GM23338 (cell line): Measurements from ENCODE around the gene CRKL. TPM values are rescaled to one million over a fixed set of nuclear protein-coding genes. Genes with fewer than 3 reads are reported as not detected.

ENCODE experiments used
- ATAC-seq: fragments of 200-7000 bp; cut with Tn5 transposase; 3 replicates; pipeline ENCODE4 v1.9.1; 2020
- DNase-seq: peaks from one replicate; pipeline ENCODE4 v3.0.0-alpha.2; 2015; ENCODE audit warnings: low spot score
- H2AFZ ChIP-seq: fragments of 200-600 bp; sonication (generic); 2 replicates; pipeline ENCODE4 v1.8.0; 2016; ENCODE audit warnings: antibody characterized with exemption, mild to moderate bottlenecking, moderate library complexity
- H3F3A ChIP-seq: fragments of 200-600 bp; sonication (generic); replicated peaks from 2 replicates; pipeline ENCODE4 v1.8.0; 2017; ENCODE audit warnings: antibody characterized with exemption, mixed run types, low read depth
- H3K27ac ChIP-seq: fragments of 200-600 bp; sonication (generic); 2 replicates; pipeline ENCODE4 v1.6.1; 2016; ENCODE audit warnings: low read depth
- H3K27me3 ChIP-seq: fragments of 200-600 bp; sonication (generic); 2 replicates; pipeline ENCODE4 v1.8.0; 2016; ENCODE audit warnings: mild to moderate bottlenecking, mixed run types, moderate library complexity; ENCODE audit not compliant: insufficient read depth
- H3K36me3 ChIP-seq: fragments of 200-600 bp; sonication (generic); 2 replicates; pipeline ENCODE4 v1.8.0; 2016; ENCODE audit warnings: mild to moderate bottlenecking; ENCODE audit not compliant: insufficient read depth
- H3K4me1 ChIP-seq: fragments of 200-600 bp; sonication (generic); 2 replicates; pipeline ENCODE4 v1.8.0; 2016; ENCODE audit warnings: mild to moderate bottlenecking, moderate library complexity; ENCODE audit not compliant: insufficient read depth
- H3K4me2 ChIP-seq: fragments of 200-600 bp; sonication (generic); 2 replicates; pipeline ENCODE4 v1.7.1; 2017; ENCODE audit warnings: mixed run types
- H3K4me3 ChIP-seq: fragments of 200-600 bp; sonication (generic); 2 replicates; pipeline ENCODE4 v1.6.1; 2016; ENCODE audit warnings: mixed run types
- H3K79me2 ChIP-seq: fragments of 200-600 bp; sonication (generic); replicated peaks from 2 replicates; pipeline ENCODE4 v1.8.0; 2017; ENCODE audit warnings: mild to moderate bottlenecking; ENCODE audit not compliant: insufficient read depth
- H3K9me2 ChIP-seq: fragments of 200-600 bp; sonication (generic); 2 replicates; pipeline ENCODE4 v1.8.0; 2017; ENCODE audit not compliant: insufficient read depth
- H4K20me1 ChIP-seq: fragments of 200-600 bp; sonication (generic); replicated peaks from 2 replicates; pipeline ENCODE4 v1.8.0; 2017; ENCODE audit warnings: mild to moderate bottlenecking; ENCODE audit not compliant: insufficient read depth
- H3K27ac Mint-ChIP-seq: 2 replicates; pipeline ENCODE4 v1.8.0; 2020; ENCODE audit warnings: inconsistent platforms, mild to moderate bottlenecking, moderate library complexity, mixed read lengths
- H3K27me3 Mint-ChIP-seq: 3 replicates; pipeline ENCODE4 v1.8.0; 2022; ENCODE audit warnings: low read depth, mild to moderate bottlenecking, moderate library complexity, mixed read lengths, inconsistent platforms; ENCODE audit not compliant: insufficient read depth, poor library complexity
- H3K36me3 Mint-ChIP-seq: 3 replicates; pipeline ENCODE4 v1.8.0; 2021; ENCODE audit warnings: low read depth, mild to moderate bottlenecking, inconsistent platforms, moderate library complexity, mixed read lengths
- H3K4me1 Mint-ChIP-seq: 3 replicates; pipeline ENCODE4 v1.8.0; 2020; ENCODE audit warnings: mild to moderate bottlenecking, inconsistent platforms, mixed read lengths
- H3K4me3 Mint-ChIP-seq: 3 replicates; pipeline ENCODE4 v1.8.0; 2021; ENCODE audit warnings: moderate library complexity, mild to moderate bottlenecking, inconsistent platforms, mixed read lengths
- H3K9me3 Mint-ChIP-seq: 3 replicates; pipeline ENCODE4 v1.8.0; 2020; ENCODE audit warnings: moderate library complexity, mild to moderate bottlenecking, inconsistent platforms, mixed read lengths
- CTCF ChIP-seq, 2 experiments: fragments of 200-600 bp in 1 of 2; sonication (generic) in 1 of 2; conservative IDR thresholded peaks; 2 replicates each; pipeline versions ENCODE4 v1.5.1 to v1.6.1; 2016 to 2017; ENCODE audit warnings: antibody characterized with exemption in 2 of 2, low read depth in 2 of 2, mild to moderate bottlenecking in 2 of 2, moderate library complexity in 1 of 2
- ETS1 ChIP-seq: IDR thresholded peaks from 2 replicates; pipeline ENCODE4 v1.6.1; 2016; ENCODE audit warnings: antibody characterized with exemption
- EZH2 ChIP-seq: fragments of 200-600 bp; sonication (generic); IDR thresholded peaks from one replicate; pipeline ENCODE4 v1.8.0; 2017; ENCODE audit warnings: antibody characterized with exemption, mild to moderate bottlenecking, low read depth; ENCODE audit not compliant: unreplicated experiment
- EZH2phosphoT487 ChIP-seq: fragments of 200-600 bp; sonication (generic); IDR thresholded peaks from one replicate; pipeline ENCODE4 v1.8.1; 2018; ENCODE audit warnings: antibody characterized with exemption; ENCODE audit not compliant: unreplicated experiment
- POLR2AphosphoS5 ChIP-seq: IDR thresholded peaks from 2 replicates; pipeline ENCODE4 v1.6.1; 2016; ENCODE audit warnings: antibody characterized with exemption, low read depth
- REST ChIP-seq: IDR thresholded peaks from one replicate; pipeline ENCODE4 v1.6.1; 2018; ENCODE audit warnings: antibody characterized with exemption; ENCODE audit not compliant: unreplicated experiment
- STAT1 ChIP-seq: IDR thresholded peaks from one replicate; pipeline ENCODE4 v1.6.1; 2016; ENCODE audit warnings: antibody characterized with exemption; ENCODE audit not compliant: unreplicated experiment
- ZNF331 ChIP-seq: fragments of 250-450 bp; sonication (Bioruptor Pico); IDR thresholded peaks from 2 replicates; pipeline ENCODE4 v1.5.0; 2020; ENCODE audit warnings: low read depth, mild to moderate bottlenecking, moderate library complexity
- ZNF462 ChIP-seq: fragments of 250-450 bp; sonication (Bioruptor Pico); IDR thresholded peaks from 2 replicates; pipeline ENCODE4 v1.5.0; 2020; ENCODE audit warnings: mild to moderate bottlenecking, moderate library complexity
- polyA plus RNA-seq: library from polyadenylated mRNA; unstranded; fragments of >200 nt; fragmentation: Nextera tagmentation; extraction: Ambion mirVana; gene quantifications from 2 replicates; pipeline ENCODE4 v1.2.1, GENCODE V29; 2016
- total RNA-seq: library from RNA; depleted of rRNA; stranded (reverse); fragments of >200 nt; shearing (Covaris generic); gene quantifications from 2 replicates; pipeline ENCODE4 v1.2.3, GENCODE V29; 2014

Gene CRKL
- total and polyA plus RNA-seq, 2 experiments from 2014 or later: 39.5 to 104 TPM

- TF ChIP-seq REST (no peak), STAT1 (no peak), CTCF (conservative IDR thresholded peaks at IDR 0.05; ENCODE audit: low read depth in 2 of 2) (no peak), EZH2 (no peak), ZNF331 (CRISPR knock-in tag) (no peak)
These were observed 72.3 kb downstream of the CRKL start (continued) for GRCh38 chr22:20989323-20990138.

- H3K9me2 ChIP-seq: no peaks in the 10 kb centered on the region
- H3K36me3 Mint-ChIP-seq: peaks cover 8% of the 10 kb centered on the region; the same call in 1 of the 3 replicates
- no peaks in the 10 kb centered on the region; the same call in 2 of the 3 replicates for H3K4me1 Mint-ChIP-seq
- no peaks in the 10 kb centered on the region for H3K79me2 ChIP-seq
- H3K36me3 ChIP-seq: no peaks in the 10 kb centered on the region
- no peak overlapping the region for H3K4me2 ChIP-seq
- no peak overlapping the region for H3K4me3 Mint-ChIP-seq
- H3F3A ChIP-seq: no peaks in the 10 kb centered on the region
- DNase-seq: no peak
- H3K9me3 Mint-ChIP-seq: no peaks in the 10 kb centered on the region
- no peak overlapping the region for H2AFZ ChIP-seq
- H3K27me3 ChIP-seq: no peaks in the 10 kb centered on the region
- no peak overlapping the region for H3K4me3 ChIP-seq
- H3K4me1 ChIP-seq: no peaks in the 10 kb centered on the region
- peaks cover 5% of the 10 kb centered on the region for H3K27me3 Mint-ChIP-seq
- H4K20me1 ChIP-seq: no peaks in the 10 kb centered on the region
- H3K27ac Mint-ChIP-seq: no peak overlapping the region
- ATAC-seq: no peak
- no peak overlapping the region for H3K27ac ChIP-seq
- TF ChIP-seq STAT1 (no peak), POLR2AphosphoS5 (no peak), EZH2phosphoT487 (no peak), ZNF331 (CRISPR knock-in tag) (no peak), ZNF462 (no peak), ETS1 (no peak)
These were observed 73.3 kb downstream of the CRKL start for GRCh38 chr22:20990184-20991180.
